ENCODE results near the gene CALCOCO2. TPM values are rescaled to one million over a fixed set of nuclear protein-coding genes. Genes with fewer than 3 reads are reported as not detected.

CALCOCO2 gene
- polyA plus RNA-seq, 1 donor (not counting 4 experiments of a cell fraction or from before 2014, with no cell fraction given), result 76.0 TPM

DNA sequence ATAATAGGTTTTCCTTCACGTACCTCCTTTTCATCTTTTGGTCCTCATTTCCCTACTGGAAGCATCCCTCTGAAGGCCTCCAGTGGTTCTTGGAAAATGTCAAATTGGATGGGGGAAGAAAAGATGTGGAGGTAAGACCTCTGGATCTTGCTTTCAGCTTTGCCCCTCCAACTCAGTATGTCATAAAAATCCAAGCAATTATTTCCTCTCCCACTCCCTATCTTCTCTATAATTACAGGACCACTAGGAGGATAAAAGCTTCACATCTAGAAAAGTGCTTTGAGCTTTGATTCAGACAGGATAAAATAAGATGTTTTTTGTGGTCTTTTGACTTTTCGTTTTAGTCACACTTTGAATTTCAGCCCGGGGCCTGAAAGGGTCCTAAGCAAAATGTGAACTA, 15.5 kb upstream of the CALCOCO2 start:
- no peaks in the 10 kb centered on the region for H3K36me3 ChIP-seq (ENCODE audit: control insufficient read depth in 2 of 2, extremely low read depth in 1 of 2, insufficient read depth in 2 of 2, low read length in 2 of 2)
- no peak overlapping the region for H3K27ac ChIP-seq (ENCODE audit: control insufficient read depth, insufficient read depth, low read length)
- FAIRE-seq (no peak), DNase-seq (ENCODE audit: low read depth, low spot score) (no peak)
- H3K4me1 ChIP-seq (ENCODE audit: control insufficient read depth, extremely low read depth, insufficient read depth, low read length), result peaks cover 9% of the 10 kb centered on the region
- no peaks in the 10 kb centered on the region for H4K20me1 ChIP-seq (ENCODE audit: control insufficient read depth, extremely low read depth, insufficient read depth, low read length)
- H2AFZ ChIP-seq (ENCODE audit: control insufficient read depth, low read length), result no peak overlapping the region
- no peak overlapping the region for H3K9ac ChIP-seq (ENCODE audit: control insufficient read depth, extremely low read depth, insufficient read depth, low read length)
- H3K27me3 ChIP-seq (ENCODE audit: control insufficient read depth, extremely low read depth, insufficient read depth, low read length), result peaks cover 41% of the 10 kb centered on the region
- H3K9me3 ChIP-seq (ENCODE audit: control insufficient read depth, low read depth, low read length), result no peaks in the 10 kb centered on the region
- H3K9me1 ChIP-seq (ENCODE audit: control insufficient read depth, extremely low read depth, insufficient read depth, low read length), result no peaks in the 10 kb centered on the region
- H3K4me2 ChIP-seq (ENCODE audit: control insufficient read depth, extremely low read depth, insufficient read depth, low read depth, low read length), result no peak overlapping the region
- dilution Hi-C loops (cut with MboI; ENCODE audit: extremely low pct_ligation_motif_present, low sequenced_read_pairs), result loop anchor here (10.0 kb wide), 1 partner anchor 69 kb away; no protein-coding TSS in a partner anchor
- TF ChIP-seq, protein P1, sequence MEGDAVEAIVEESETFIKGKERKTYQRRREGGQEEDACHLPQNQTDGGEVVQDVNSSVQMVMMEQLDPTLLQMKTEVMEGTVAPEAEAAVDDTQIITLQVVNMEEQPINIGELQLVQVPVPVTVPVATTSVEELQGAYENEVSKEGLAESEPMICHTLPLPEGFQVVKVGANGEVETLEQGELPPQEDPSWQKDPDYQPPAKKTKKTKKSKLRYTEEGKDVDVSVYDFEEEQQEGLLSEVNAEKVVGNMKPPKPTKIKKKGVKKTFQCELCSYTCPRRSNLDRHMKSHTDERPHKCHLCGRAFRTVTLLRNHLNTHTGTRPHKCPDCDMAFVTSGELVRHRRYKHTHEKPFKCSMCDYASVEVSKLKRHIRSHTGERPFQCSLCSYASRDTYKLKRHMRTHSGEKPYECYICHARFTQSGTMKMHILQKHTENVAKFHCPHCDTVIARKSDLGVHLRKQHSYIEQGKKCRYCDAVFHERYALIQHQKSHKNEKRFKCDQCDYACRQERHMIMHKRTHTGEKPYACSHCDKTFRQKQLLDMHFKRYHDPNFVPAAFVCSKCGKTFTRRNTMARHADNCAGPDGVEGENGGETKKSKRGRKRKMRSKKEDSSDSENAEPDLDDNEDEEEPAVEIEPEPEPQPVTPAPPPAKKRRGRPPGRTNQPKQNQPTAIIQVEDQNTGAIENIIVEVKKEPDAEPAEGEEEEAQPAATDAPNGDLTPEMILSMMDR (optimal IDR thresholded peaks at IDR 0.05 in 1 of 3, IDR thresholded peaks at IDR 0.05 in 1 of 3, conservative IDR thresholded peaks at IDR 0.05 in 1 of 3; ENCODE audit: extremely low read depth in 1 of 3, insufficient read depth in 2 of 3, low read length in 3 of 3), result no peak
- TF ChIP-seq EZH2 (IDR thresholded peaks at IDR 0.05; ENCODE audit: low read length), result no peak
- no peak overlapping the region for H3K4me3 ChIP-seq (ENCODE audit: control insufficient read depth in 2 of 3, extremely low read depth in 1 of 3, insufficient read depth in 2 of 3, low read depth in 1 of 3, low read length in 3 of 3)
- no peaks in the 10 kb centered on the region for H3K79me2 ChIP-seq (ENCODE audit: control insufficient read depth, insufficient read depth, low read length)

GRCh38 chr17:48816438-48816773, 14.4 kb upstream of the CALCOCO2 start:
- DNase-seq (ENCODE audit: low read depth, low spot score) (no peak), FAIRE-seq (no peak)
- peaks cover 9% of the 10 kb centered on the region for H3K4me1 ChIP-seq (ENCODE audit: control insufficient read depth, extremely low read depth, insufficient read depth, low read length)
- peak overlapping the region; percentile 26 for H2AFZ ChIP-seq (ENCODE audit: control insufficient read depth, low read length)
- H3K27ac ChIP-seq (ENCODE audit: control insufficient read depth, insufficient read depth, low read length), result no peak overlapping the region
- H3K9me1 ChIP-seq (ENCODE audit: control insufficient read depth, extremely low read depth, insufficient read depth, low read length), result no peaks in the 10 kb centered on the region
- peak overlapping the region; percentile 73 for H3K4me2 ChIP-seq (ENCODE audit: control insufficient read depth, extremely low read depth, insufficient read depth, low read depth, low read length)
- H3K4me3 ChIP-seq (ENCODE audit: control insufficient read depth in 2 of 3, extremely low read depth in 1 of 3, insufficient read depth in 2 of 3, low read depth in 1 of 3, low read length in 3 of 3), result peak overlapping the region in 1 of 3 experiments; percentile 42
- no peaks in the 10 kb centered on the region for H3K79me2 ChIP-seq (ENCODE audit: control insufficient read depth, insufficient read depth, low read length)
- peaks cover 41% of the 10 kb centered on the region for H3K27me3 ChIP-seq (ENCODE audit: control insufficient read depth, extremely low read depth, insufficient read depth, low read length)
- no peaks in the 10 kb centered on the region for H3K9me3 ChIP-seq (ENCODE audit: control insufficient read depth, low read depth, low read length)
- dilution Hi-C loops (cut with MboI; ENCODE audit: extremely low pct_ligation_motif_present, low sequenced_read_pairs), result loop anchor here (10.0 kb wide), 1 partner anchor 68 kb away; no protein-coding TSS in a partner anchor
- no peaks in the 10 kb centered on the region for H4K20me1 ChIP-seq (ENCODE audit: control insufficient read depth, extremely low read depth, insufficient read depth, low read length)
- no peak overlapping the region for H3K9ac ChIP-seq (ENCODE audit: control insufficient read depth, extremely low read depth, insufficient read depth, low read length)
- no peaks in the 10 kb centered on the region for H3K36me3 ChIP-seq (ENCODE audit: control insufficient read depth in 2 of 2, extremely low read depth in 1 of 2, insufficient read depth in 2 of 2, low read length in 2 of 2)
- no peak for TF ChIP-seq EZH2 (IDR thresholded peaks at IDR 0.05; ENCODE audit: low read length)
- TF ChIP-seq, protein P1 (optimal IDR thresholded peaks at IDR 0.05 in 1 of 3, IDR thresholded peaks at IDR 0.05 in 1 of 3, conservative IDR thresholded peaks at IDR 0.05 in 1 of 3; ENCODE audit: extremely low read depth in 1 of 3, insufficient read depth in 2 of 3, low read length in 3 of 3), result no peak
